ENCODE measurements around the gene GPR78.
"Not testable (repeated sequence)": the region's sequence is repeated elsewhere in the genome, so short reads cannot be mapped to it uniquely, and the experiment has no call there.

The GPR78 gene

DNA sequence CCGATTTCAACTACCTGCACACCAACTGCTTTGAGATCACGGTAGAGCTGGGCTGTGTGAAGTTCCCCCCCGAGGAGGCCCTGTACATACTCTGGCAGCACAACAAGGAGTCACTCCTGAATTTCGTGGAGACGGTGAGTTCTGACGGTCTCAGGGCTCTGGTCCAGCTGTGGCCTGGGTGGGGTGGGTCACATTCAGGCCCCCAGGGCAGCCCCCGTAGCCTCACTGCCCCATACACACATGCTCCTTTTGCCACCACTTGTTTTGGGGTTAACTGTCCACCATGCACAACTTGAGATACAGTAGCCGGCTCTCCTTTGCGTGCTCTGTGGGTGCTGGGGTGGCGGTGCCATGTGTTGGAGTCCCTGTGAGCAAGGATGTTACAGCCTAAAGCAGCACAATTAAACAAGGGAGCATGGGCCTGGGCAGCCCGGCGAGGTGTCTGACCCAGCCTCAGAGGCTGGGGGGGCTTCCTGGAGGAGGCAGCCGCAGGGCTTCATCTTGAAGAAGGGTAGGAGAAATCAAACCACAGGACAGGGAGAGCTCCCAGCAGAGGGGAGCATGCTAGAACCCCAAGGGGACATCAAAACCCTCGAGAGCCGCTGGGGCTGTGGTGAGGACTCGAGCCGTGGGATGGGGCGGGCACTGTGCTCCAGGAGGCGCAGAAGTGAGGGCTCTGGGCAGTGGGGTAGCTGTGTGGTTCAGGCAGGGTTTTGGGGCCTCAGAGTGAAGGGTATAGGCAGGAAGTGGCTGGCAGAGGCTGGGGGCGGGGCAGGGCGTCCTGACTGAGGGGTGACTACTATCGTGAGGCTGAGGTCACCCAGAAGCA lies 34.4 kb downstream of the GPR78 start:
- DNase-seq: no peak
- no peaks in the 10 kb centered on the region for H3K36me3 Mint-ChIP-seq (ENCODE audit: low read depth)
- H3K4me1 Mint-ChIP-seq (ENCODE audit: low read depth): no peaks in the 10 kb centered on the region
- H3K27me3 Mint-ChIP-seq: peaks cover 5% of the 10 kb centered on the region
- no peaks in the 10 kb centered on the region for H3K9me3 Mint-ChIP-seq
- no peak overlapping the region for H3K27ac Mint-ChIP-seq
- no peak overlapping the region for H3K4me3 Mint-ChIP-seq

GRCh38 chr4:8615366-8615765 lies 35.2 kb downstream of the GPR78 start:
- no peaks in the 10 kb centered on the region for H3K36me3 Mint-ChIP-seq (ENCODE audit: low read depth)
- H3K4me3 Mint-ChIP-seq: no peak overlapping the region
- DNase-seq: no peak
- no peaks in the 10 kb centered on the region for H3K9me3 Mint-ChIP-seq
- no peaks in the 10 kb centered on the region for H3K4me1 Mint-ChIP-seq (ENCODE audit: low read depth)
- peaks cover 5% of the 10 kb centered on the region for H3K27me3 Mint-ChIP-seq
- H3K27ac Mint-ChIP-seq: no peak overlapping the region

GRCh38 chr4:8615921-8616787 lies 36.0 kb downstream of the GPR78 start:
- Mint-ChIP-seq H3K27me3 (peaks cover 5% of the 10 kb centered on the region), H3K9me3 (no peaks in the 10 kb centered on the region), H3K4me3 (no peak overlapping the region), H3K27ac (no peak overlapping the region), H3K4me1 (ENCODE audit: low read depth) (no peaks in the 10 kb centered on the region), H3K36me3 (ENCODE audit: low read depth) (no peaks in the 10 kb centered on the region)
- DNase-seq: no peak

GRCh38 chr4:8616831-8617230 lies 36.6 kb downstream of the GPR78 start:
- Mint-ChIP-seq H3K27ac (no peak overlapping the region), H3K36me3 (ENCODE audit: low read depth) (no peaks in the 10 kb centered on the region), H3K9me3 (no peaks in the 10 kb centered on the region), H3K4me1 (ENCODE audit: low read depth) (no peaks in the 10 kb centered on the region), H3K27me3 (peaks cover under 1% of the 10 kb centered on the region), H3K4me3 (no peak overlapping the region)
- no peak for DNase-seq

- no peaks in the 10 kb centered on the region for H3K4me1 Mint-ChIP-seq (ENCODE audit: low read depth)
- H3K9me3 Mint-ChIP-seq: no peaks in the 10 kb centered on the region
- H3K4me3 Mint-ChIP-seq: no peak overlapping the region
- no peaks in the 10 kb centered on the region for H3K36me3 Mint-ChIP-seq (ENCODE audit: low read depth)
- no peaks in the 10 kb centered on the region for H3K27me3 Mint-ChIP-seq
- H3K27ac Mint-ChIP-seq: no peak overlapping the region
- no peak for DNase-seq
Measured at GRCh38 chr4:8617486-8618040, 37.4 kb downstream of the GPR78 start.

- H3K36me3 Mint-ChIP-seq (ENCODE audit: low read depth): no peaks in the 10 kb centered on the region
- no peaks in the 10 kb centered on the region for H3K9me3 Mint-ChIP-seq
- no peak for DNase-seq
- no peak overlapping the region for H3K27ac Mint-ChIP-seq
- no peaks in the 10 kb centered on the region for H3K4me1 Mint-ChIP-seq (ENCODE audit: low read depth)
- no peaks in the 10 kb centered on the region for H3K27me3 Mint-ChIP-seq
- H3K4me3 Mint-ChIP-seq: no peak overlapping the region
Measured at GRCh38 chr4:8618421-8618820, 38.2 kb downstream of the GPR78 start.

DNA sequence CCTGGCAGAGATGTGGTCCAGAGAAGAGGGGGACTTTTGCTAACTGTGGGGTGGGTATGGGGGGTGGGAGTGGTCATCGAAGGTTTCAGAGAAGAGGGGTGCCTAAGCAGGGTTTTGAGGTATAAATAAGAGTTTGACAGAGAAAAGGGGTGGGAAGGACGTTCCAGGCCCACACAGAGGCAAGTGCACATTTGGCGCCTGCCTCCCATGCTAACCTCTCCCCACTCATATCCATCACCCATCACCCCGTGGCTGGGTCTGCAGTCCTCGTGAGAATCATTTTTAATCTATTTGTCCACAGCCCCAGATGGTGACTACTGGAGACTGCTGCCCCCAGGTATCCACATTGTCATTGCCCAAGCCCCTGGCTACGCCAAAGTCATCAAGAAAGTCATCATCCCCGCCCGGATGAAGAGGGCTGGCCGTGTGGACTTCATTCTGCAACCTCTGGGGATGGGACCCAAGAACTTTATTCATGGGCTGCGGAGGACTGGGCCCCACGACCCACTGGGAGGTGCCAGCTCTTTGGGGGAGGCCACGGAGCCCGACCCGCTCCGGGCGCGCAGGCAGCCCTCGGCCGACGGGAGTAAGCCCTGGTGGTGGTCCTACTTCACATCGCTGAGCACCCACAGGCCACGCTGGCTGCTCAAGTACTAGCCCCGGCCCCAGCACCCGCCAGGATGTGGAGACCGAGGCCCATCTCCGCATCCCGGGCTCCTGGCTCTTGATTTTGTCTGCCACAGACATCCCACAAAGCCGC lies 38.9 kb downstream of the GPR78 start:
- no peak overlapping the region for H3K27ac Mint-ChIP-seq
- no peaks in the 10 kb centered on the region for H3K36me3 Mint-ChIP-seq (ENCODE audit: low read depth)
- no peaks in the 10 kb centered on the region for H3K9me3 Mint-ChIP-seq
- no peaks in the 10 kb centered on the region for H3K27me3 Mint-ChIP-seq
- H3K4me1 Mint-ChIP-seq (ENCODE audit: low read depth): no peaks in the 10 kb centered on the region
- no peak overlapping the region for H3K4me3 Mint-ChIP-seq
- DNase-seq: no peak

DNA sequence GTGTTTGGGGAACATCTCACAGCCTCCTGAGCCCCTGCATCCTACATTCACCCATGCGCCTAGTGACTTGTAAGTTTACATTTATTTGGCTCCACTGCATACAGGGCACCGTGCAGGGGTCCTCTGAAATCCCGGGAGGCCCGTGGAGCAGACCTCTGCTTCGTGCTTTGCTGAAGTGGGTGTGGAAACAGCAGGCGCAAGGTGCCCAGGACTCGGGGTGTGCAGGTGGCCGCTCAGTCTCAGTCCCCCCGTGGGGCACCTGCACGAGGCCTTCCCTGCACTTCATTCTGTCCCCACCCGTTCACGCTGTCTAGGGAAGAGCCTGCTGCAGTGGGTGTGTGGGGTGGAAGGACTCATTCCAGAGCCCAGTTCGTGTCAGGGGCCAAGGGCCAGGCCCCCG lies 40.9 kb downstream of the GPR78 start:
- DNase-seq; H3K4me1 Mint-ChIP-seq (ENCODE audit: low read depth); H3K36me3 Mint-ChIP-seq (ENCODE audit: low read depth); H3K27ac Mint-ChIP-seq; H3K4me3 Mint-ChIP-seq; H3K27me3 Mint-ChIP-seq; H3K9me3 Mint-ChIP-seq: not testable (repeated sequence)

DNA sequence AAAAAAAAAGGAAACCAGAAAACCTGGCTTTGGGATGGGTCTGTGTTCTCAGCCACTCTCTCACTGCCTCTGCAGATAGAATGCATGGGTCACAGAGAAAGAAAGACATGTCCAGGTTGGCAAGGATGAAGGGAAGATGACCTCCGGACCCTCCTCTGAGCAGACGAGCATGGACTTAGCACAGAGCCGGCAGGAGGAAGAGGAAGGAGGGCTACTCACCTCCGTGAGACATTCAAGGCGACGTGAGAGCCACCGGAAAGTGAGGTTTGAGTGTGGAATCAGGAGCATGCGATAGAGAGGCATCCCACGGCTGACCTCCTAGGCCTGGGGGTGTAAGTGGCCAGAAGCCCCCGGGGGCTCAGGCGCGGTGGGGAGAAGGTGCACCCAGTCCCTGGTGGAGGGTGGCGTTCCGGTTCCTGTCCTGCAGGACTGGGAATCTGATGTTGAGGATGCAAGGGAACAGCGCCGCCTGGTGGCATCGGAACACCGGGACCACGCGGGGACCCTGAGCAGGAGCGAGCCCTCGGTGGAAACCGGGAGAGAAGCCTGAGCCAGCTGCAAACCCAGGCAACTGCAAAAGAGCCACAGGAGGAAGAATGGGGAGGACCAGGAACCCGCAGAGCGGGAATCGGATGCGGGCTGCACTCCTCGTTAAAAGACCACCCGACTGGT lies 44.5 kb downstream of the GPR78 start:
- DNase-seq; H3K27me3 Mint-ChIP-seq; H3K36me3 Mint-ChIP-seq (ENCODE audit: low read depth); H3K9me3 Mint-ChIP-seq; H3K4me3 Mint-ChIP-seq; H3K27ac Mint-ChIP-seq; H3K4me1 Mint-ChIP-seq (ENCODE audit: low read depth): not testable (repeated sequence)

DNA sequence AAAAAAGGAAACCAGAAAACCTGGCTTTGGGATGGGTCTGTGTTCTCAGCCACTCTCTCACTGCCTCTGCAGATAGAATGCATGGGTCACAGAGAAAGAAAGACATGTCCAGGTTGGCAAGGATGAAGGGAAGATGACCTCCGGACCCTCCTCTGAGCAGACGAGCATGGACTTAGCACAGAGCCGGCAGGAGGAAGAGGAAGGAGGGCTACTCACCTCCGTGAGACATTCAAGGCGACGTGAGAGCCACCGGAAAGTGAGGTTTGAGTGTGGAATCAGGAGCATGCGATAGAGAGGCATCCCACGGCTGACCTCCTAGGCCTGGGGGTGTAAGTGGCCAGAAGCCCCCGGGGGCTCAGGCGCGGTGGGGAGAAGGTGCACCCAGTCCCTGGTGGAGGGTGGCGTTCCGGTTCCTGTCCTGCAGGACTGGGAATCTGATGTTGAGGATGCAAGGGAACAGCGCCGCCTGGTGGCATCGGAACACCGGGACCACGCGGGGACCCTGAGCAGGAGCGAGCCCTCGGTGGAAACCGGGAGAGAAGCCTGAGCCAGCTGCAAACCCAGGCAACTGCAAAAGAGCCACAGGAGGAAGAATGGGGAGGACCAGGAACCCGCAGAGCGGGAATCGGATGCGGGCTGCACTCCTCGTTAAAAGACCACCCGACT lies 50.2 kb downstream of the GPR78 start:
- H3K27me3 Mint-ChIP-seq; H3K9me3 Mint-ChIP-seq; H3K4me1 Mint-ChIP-seq (ENCODE audit: low read depth); H3K27ac Mint-ChIP-seq; H3K4me3 Mint-ChIP-seq; H3K36me3 Mint-ChIP-seq (ENCODE audit: low read depth); DNase-seq: not testable (repeated sequence)

- not testable (repeated sequence) for H3K27me3 Mint-ChIP-seq; H3K27ac Mint-ChIP-seq; DNase-seq; H3K9me3 Mint-ChIP-seq; H3K4me3 Mint-ChIP-seq; H3K36me3 Mint-ChIP-seq (ENCODE audit: low read depth); H3K4me1 Mint-ChIP-seq (ENCODE audit: low read depth)
Measured at GRCh38 chr4:8631896-8632295, 51.7 kb downstream of the GPR78 start.

DNA sequence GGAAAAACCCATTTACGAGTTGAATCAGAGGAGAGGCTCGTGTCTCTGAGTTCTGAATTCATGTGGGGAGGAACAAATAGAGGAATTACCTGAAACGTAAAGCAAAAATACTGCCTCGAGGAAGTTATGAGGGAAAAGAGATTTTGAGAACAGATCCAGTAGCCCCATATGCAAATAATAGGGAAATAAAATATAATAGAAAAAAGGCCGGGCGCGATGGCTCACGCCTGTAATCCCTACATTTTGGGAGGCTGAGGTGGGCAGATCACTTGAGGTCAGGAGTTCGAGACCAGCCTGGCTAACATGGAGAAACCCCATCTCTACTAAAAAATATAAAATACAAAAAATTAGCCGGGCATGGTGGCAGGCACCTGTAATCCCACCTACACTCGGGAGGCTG lies 54.6 kb downstream of the GPR78 start:
- not testable (repeated sequence) for H3K27ac Mint-ChIP-seq; DNase-seq; H3K36me3 Mint-ChIP-seq (ENCODE audit: low read depth); H3K27me3 Mint-ChIP-seq; H3K4me1 Mint-ChIP-seq (ENCODE audit: low read depth); H3K4me3 Mint-ChIP-seq; H3K9me3 Mint-ChIP-seq

- not testable (repeated sequence) for H3K4me1 Mint-ChIP-seq (ENCODE audit: low read depth); H3K4me3 Mint-ChIP-seq; H3K36me3 Mint-ChIP-seq (ENCODE audit: low read depth); H3K9me3 Mint-ChIP-seq; DNase-seq; H3K27ac Mint-ChIP-seq; H3K27me3 Mint-ChIP-seq
Measured at GRCh38 chr4:8635897-8636554, 55.8 kb downstream of the GPR78 start.

Data from activated T-cell treated with anti-CD3 and anti-CD28 coated beads, Interleukin-2, amount 50 U/mL, for 24 hours (primary cell).